Measurements from ENCODE around the gene CABP1.
A peak's percentile ranks its signal among the peaks of the same experiment; 100 is the strongest.
"Not testable (repeated sequence)": the region's sequence is repeated elsewhere in the genome, so short reads cannot be mapped to it uniquely, and the experiment has no call there.

Gene CABP1

GRCh38 chr12:120639771-120640721 lies at the start of gene CABP1:
Gene CABP1 (plus strand): TSS chr12:120640626. CDS start chr12:120640686, 60 bp downstream.
- peak; percentile 63 to 65 for DNase-seq (ENCODE audit: low read depth in 2 of 2)

DNA sequence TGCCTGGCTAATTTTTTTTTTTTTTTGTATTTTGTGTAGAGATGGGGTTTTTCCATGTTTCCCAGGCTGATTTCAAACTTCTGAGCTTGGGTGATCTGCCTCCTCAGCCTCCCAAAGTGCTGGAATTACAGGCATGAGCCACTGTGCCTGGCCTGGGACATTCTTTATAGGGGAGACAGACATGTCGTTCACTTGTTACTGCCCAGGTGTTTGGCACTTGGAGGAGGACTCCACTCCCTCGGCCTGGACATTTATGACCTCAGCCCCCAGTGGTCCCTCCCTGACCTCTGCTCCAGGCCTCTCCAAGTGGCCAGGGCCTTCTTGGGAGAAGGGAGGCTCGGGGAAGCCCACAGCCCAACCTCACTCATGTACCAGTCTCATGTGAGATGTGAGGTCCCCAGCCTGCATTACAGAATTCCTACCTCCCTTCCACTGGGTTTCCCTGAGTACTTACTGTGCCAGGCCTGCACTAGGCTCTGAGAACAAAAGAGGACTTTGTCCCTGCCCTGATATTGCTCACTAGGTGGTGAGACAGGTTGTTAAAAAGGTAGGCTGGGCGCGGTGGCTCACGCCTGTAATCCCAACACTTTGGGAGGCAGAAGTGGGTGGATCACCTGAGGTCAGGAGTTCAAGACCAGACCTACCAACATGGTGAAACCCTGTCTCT lies 49.6 kb upstream of the CABP1 start:
- DNase-seq (ENCODE audit: low read depth in 2 of 2) = no peak

DNA sequence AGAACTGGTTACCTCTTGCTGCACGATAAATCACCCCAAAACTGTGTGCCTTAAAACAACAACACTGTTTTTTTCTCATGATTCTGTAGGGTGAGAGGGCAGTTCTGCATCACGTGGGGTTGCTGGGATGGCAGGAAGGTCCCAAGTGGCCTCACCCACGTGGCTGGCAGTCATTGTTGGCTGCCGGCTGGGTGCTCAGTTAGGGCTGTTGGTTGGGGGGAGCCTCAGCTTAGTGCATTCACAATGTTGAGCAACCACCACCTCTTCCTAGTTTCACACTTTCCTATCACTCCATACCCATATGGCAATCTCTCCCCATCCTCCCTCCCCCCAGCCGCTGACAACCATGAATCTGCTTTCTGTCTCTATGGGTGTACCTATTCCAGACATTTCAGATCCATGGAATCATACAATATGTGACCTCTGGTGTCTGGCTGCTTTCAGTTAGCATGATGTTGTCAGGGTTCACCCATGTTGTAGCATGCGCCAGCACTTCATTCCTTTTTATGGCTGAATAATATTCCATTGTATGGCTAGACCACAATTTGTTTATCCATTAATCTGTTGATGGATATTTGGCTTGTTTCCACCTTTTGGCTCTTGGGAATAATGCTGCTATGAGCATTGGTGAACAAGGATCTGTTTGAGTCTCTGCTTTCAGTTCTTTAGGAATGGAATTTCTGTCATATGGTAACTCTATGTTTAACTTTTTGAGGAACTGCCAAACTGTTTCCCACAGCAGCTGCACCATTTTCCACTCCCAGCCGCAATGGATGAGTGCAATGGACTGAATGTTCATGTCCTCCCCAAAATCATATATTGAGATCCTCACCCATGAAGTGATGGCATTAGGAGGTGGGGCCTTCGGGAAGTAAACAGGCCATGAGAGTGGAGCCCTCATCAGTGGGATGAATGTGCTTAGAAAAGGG lies 48.0 kb upstream of the CABP1 start:
- no peak for DNase-seq (ENCODE audit: low read depth in 2 of 2)

- no peak for DNase-seq (ENCODE audit: low read depth in 2 of 2)
These were observed 43.5 kb upstream of the CABP1 start for GRCh38 chr12:120596901-120597300.

GRCh38 chr12:120597861-120598260 lies 42.6 kb upstream of the CABP1 start:
- no peak for DNase-seq (ENCODE audit: low read depth in 2 of 2)

- DNase-seq (ENCODE audit: low read depth in 2 of 2) = no peak
These were observed 41.6 kb upstream of the CABP1 start for GRCh38 chr12:120598674-120599463.

GRCh38 chr12:120599672-120600552 lies 40.5 kb upstream of the CABP1 start:
- DNase-seq (ENCODE audit: low read depth in 2 of 2) = no peak

- not testable (repeated sequence) for DNase-seq (ENCODE audit: low read depth in 2 of 2)
These were observed 38.0 kb upstream of the CABP1 start for GRCh38 chr12:120602416-120602815.

GRCh38 chr12:120610560-120610959 lies 29.9 kb upstream of the CABP1 start:
- no peak for DNase-seq (ENCODE audit: low read depth in 2 of 2)

DNA sequence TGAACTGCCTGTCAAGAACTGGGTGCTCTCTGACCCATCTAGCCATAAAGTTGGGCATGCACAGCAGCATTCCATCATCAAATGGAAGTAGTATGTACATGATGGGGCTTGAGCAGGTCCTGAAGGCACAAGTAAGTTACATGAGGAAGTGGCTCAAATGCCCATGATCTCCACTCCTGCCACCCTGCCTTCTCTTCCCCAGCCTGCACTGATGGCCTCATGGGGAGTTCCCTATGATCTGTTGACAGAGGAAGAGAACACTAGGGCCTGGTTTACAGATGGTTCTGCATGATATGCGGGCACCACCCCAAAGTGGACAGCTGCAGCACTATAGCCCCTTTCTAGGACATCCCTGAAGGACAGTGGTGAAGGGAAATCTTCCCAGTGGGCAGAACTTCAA lies 28.9 kb upstream of the CABP1 start:
- DNase-seq (ENCODE audit: low read depth in 2 of 2) = not testable (repeated sequence)

- DNase-seq (ENCODE audit: low read depth in 2 of 2) = no peak
These were observed 25.6 kb upstream of the CABP1 start for GRCh38 chr12:120614848-120615247.

DNA sequence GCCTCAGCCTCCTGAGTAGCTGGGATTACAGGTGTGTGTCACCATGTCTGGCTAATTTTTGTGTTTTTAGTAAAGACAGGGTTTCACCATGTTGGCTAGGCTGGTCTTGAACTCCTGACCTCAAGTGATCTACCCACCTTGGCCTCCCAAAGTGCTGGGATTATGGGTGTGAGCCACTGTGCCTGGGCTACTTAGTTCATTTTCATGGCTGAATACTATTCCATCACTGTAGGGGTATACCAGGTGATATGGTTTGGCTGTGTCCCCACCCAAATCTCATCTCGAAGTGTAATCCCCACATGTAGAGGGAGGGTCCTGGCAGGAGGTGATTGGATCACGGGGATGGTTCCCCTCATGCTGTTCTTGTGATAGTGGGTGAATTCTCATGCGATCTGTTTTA lies 23.2 kb upstream of the CABP1 start:
- not testable (repeated sequence) for DNase-seq (ENCODE audit: low read depth in 2 of 2)

GRCh38 chr12:120617767-120618166 lies 22.7 kb upstream of the CABP1 start:
- not testable (repeated sequence) for DNase-seq (ENCODE audit: low read depth in 2 of 2)

DNA sequence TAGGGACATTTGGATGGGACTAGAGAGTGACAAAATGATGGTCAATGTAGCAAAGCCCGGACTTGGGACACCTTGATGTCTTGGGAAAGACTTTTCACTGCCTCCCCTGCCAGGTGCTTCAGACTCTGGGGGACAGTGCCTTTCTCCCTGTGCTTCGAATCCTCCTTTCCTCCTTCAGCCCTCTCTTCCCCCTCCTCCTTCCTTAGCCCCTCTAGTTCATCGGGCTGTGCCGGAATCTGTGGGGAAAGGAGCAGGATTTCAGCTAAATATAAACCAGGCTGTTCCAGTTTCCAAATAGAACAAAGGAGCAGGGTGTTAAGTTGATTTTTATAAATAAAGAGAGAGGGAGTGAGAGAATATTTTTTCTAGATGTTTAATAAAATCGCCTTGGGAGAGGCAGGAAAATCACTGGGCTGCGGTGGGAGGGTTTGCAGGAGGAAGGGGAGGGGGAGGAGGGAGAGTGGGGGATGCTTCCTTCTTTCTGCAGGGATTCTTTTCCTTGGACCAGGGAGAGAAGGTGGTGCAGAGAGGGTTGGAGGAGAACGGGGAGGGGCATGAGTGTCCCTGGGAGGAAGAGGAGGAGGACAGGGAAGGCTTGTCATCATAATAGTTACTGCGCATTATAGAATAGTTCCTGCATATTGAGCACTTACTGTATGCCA lies 21.3 kb upstream of the CABP1 start:
- DNase-seq (ENCODE audit: low read depth in 2 of 2) = no peak

DNA sequence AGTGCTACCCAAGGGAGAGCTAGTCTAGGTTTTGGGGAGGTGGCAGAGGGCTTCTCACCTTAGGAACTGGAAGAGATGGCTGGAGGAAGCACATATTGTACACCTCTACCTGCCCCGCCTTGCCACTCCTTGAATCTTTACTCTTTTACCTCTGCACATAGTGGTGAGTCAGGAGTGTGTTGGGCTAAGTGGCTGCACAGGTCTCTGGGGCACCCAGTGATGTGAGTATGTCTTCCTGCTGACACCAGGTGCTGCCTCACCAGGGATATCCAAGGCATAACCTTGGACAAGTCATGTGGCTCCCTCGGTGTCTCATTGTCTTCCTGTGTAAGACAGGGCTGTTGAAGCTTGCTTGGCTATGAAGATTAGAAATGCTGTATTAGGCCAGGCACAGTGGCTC lies 19.8 kb upstream of the CABP1 start:
- DNase-seq (ENCODE audit: low read depth in 2 of 2) = no peak

- no peak for DNase-seq (ENCODE audit: low read depth in 2 of 2)
These were observed 14.6 kb upstream of the CABP1 start for GRCh38 chr12:120625557-120626419.

GRCh38 chr12:120628919-120629318 lies 11.5 kb upstream of the CABP1 start:
- DNase-seq (ENCODE audit: low read depth in 2 of 2) = no peak

DNA sequence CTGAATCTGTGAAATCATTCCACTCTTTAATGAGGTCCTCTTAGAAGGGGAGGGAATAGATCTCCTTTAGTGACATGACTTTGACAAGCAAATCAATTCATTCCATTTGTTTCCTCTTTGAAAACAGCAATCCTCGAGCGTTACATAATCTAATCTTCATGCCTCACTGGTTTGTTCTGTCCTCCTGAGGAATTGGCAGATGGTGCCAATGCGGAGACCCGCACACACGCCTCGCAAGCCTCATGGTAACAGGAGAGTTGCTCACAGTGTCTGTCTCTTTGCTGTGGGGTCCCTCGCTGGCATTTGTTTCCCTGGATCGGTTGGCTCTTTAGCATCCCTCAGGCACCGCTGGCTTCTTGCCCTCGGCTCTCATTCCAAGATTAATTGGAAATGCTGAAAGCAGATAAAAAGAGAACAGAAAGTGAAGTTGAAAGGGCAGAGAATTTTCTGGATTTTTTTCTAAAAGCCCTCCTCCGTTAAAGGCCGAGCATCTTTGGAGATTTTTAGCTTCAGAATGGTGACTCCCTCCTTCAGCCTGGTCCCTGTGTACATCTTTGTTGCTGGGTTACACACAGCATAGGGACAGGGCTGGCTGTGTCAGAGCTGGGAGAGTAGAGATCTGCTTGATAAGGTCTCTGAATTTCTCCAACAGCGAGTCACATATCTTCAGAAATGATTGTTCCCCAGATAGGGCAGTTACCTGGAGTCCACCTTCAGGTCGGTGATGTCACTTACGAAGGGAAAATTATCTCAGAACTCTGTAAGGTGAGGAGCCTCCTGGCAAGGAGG lies 10.1 kb upstream of the CABP1 start:
- DNase-seq (ENCODE audit: low read depth in 2 of 2) = no peak

Data from activated CD4-positive, alpha-beta T cell treated with anti-CD3 and anti-CD28 coated beads for 24 hours (primary cell).